ENCODE measurements around the gene MAN2A2. TPM values are rescaled to one million over a fixed set of nuclear protein-coding genes. Genes with fewer than 3 reads are reported as not detected.

Gene MAN2A2
- total and polyA plus RNA-seq, 9 of the 15 experiments (the other 6 are each of a cell fraction or from before 2014, with no cell fraction given), result 7.3 to 151 (median 43.4) TPM

- TF ChIP-seq REST (IDR thresholded peaks at IDR 0.05; ENCODE audit: borderline replicate concordance), result no peak
- no peak for TF ChIP-seq REST (CRISPR knock-in tag; IDR thresholded peaks at IDR 0.05; ENCODE audit: low read depth)
- peak; percentile 79; the same call in 1 of the 2 replicates for TF ChIP-seq ZNF449 (CRISPR knock-in tag; IDR thresholded peaks at IDR 0.05)
- TF ChIP-seq CREB5 (CRISPR knock-in tag; IDR thresholded peaks at IDR 0.05), result no peak
- peak; percentile 98 to 99 for TF ChIP-seq ARNT (IDR thresholded peaks at IDR 0.05)
- TF ChIP-seq KDM2B (CRISPR knock-in tag; IDR thresholded peaks at IDR 0.05), result no peak
- no peak for TF ChIP-seq ZBTB8A (IDR thresholded peaks at IDR 0.05; ENCODE audit: partially characterized antibody)
- peak; percentile 82 for TF ChIP-seq ZNF592 (IDR thresholded peaks at IDR 0.05)
- peak; percentile 44; the same call in 1 of the 2 replicates for TF ChIP-seq ETV5 (CRISPR knock-in tag; IDR thresholded peaks at IDR 0.05; ENCODE audit: low read depth)
- TF ChIP-seq ZSCAN29 (IDR thresholded peaks at IDR 0.05), result peak; percentile 85; the same call in 1 of the 2 replicates
- no peak for TF ChIP-seq MIER1 (IDR thresholded peaks at IDR 0.05; ENCODE audit: low read depth)
- peak; percentile 100 for TF ChIP-seq PML (IDR thresholded peaks at IDR 0.05; ENCODE audit: low read length)
Observed at GRCh38 chr15:90901175-90902039, 1.7 kb upstream of the MAN2A2 start (continued).
